K562 (cell line): ENCODE results near the gene ARHGAP22. TPM values are rescaled to one million over a fixed set of nuclear protein-coding genes. Genes with fewer than 3 reads are reported as not detected.
A peak's percentile ranks its signal among the peaks of the same experiment; 100 is the strongest.

Experiments used
- COPS2 ChIP-seq: fragments of 450-650 bp; conservative IDR thresholded peaks from 2 replicates; pipeline ENCODE4 v1.6.1; 2016; ENCODE audit warnings: mild to moderate bottlenecking, moderate library complexity
- DDX20 ChIP-seq: fragments of 450-650 bp; IDR thresholded peaks from 2 replicates; pipeline ENCODE4 v1.6.1; 2016; ENCODE audit warnings: missing genetic modification characterization, low read depth, mild to moderate bottlenecking, missing compliant biosample characterization, moderate library complexity
- DPF2 ChIP-seq: fragments of 450-650 bp; IDR thresholded peaks from 2 replicates; pipeline ENCODE4 v1.6.1; 2016
- JUNB ChIP-seq: fragments of 450-650 bp; formaldehyde crosslinking; conservative IDR thresholded peaks from 2 replicates; pipeline ENCODE4 v1.4.0; 2020; ENCODE audit warnings: mild to moderate bottlenecking
- KDM5B ChIP-seq: fragments of 200-600 bp; sonication (generic); IDR thresholded peaks from 2 replicates; pipeline ENCODE4 v1.6.1; 2012; ENCODE audit warnings: low read depth, mild to moderate bottlenecking, moderate library complexity, low read length, control low read depth, inconsistent platforms; ENCODE audit not compliant: insufficient replicate concordance
- MAFF ChIP-seq: IDR thresholded peaks from 2 replicates; pipeline ENCODE4 v1.6.1; 2012; ENCODE audit warnings: low read length, improper control_type of control experiment
- NFE2 ChIP-seq: IDR thresholded peaks from 2 replicates; pipeline ENCODE4 v1.6.1; 2014; ENCODE audit warnings: antibody characterized with exemption, low read depth
- NFE2L1 ChIP-seq: fragments of 450-650 bp; IDR thresholded peaks from 2 replicates; pipeline ENCODE4 v1.6.1; 2016; ENCODE audit warnings: missing genetic modification characterization, low read depth, mild to moderate bottlenecking, missing compliant biosample characterization, moderate library complexity, borderline replicate concordance
- PHTF2 ChIP-seq: fragments of 250-450 bp; sonication (Bioruptor Pico); IDR thresholded peaks from 2 replicates; pipeline ENCODE4 v1.5.0; 2021; ENCODE audit warnings: mild to moderate bottlenecking
- TBP ChIP-seq: optimal IDR thresholded peaks from 2 replicates; pipeline ENCODE3; 2011; ENCODE audit warnings: low read depth, low read length, improper control_type of control experiment
- TRIM24 ChIP-seq, 2 experiments: fragments of 450-650 bp; IDR thresholded peaks; 2 replicates each; pipeline ENCODE4 v1.6.1; 2016
- ZNF124 ChIP-seq: sonication (generic); formaldehyde crosslinking; IDR thresholded peaks from 2 replicates; pipeline ENCODE4 v1.8.1; 2022; ENCODE audit warnings: missing genetic modification reagents
- ZNF212 ChIP-seq: fragments of 450-650 bp; formaldehyde crosslinking; IDR thresholded peaks from 2 replicates; pipeline ENCODE4 v1.4.0; 2020; ENCODE audit warnings: mild to moderate bottlenecking
- ZNF431 ChIP-seq: sonication (generic); formaldehyde crosslinking; IDR thresholded peaks from 2 replicates; pipeline ENCODE4 v1.8.0; 2022; ENCODE audit warnings: mild to moderate bottlenecking, missing genetic modification reagents
- ZNF445 ChIP-seq: fragments of 250-450 bp; sonication (Bioruptor Pico); IDR thresholded peaks from 2 replicates; pipeline ENCODE4 v1.4.0; 2020; ENCODE audit warnings: low read depth, mild to moderate bottlenecking, moderate library complexity
- polyA plus RNA-seq, 8 experiments: library from polyadenylated mRNA; depleted of rRNA in 4 of 8; stranded (reverse) in 5 of 8; unstranded in 3 of 8; fragments of >200 nt; fragmentation: Nextera tagmentation in 2 of 8; fragmentation: Illumina TruSeq in 1 of 8; extraction: Ambion mirVana in 2 of 8; extraction: Trizol in 1 of 8; gene quantifications; 2 replicates each; pipeline versions ENCODE4 v1.2.1 to v1.2.3, GENCODE V29; 2011 to 2014; ENCODE audit warnings: inconsistent platforms in 1 of 8, missing spikeins in 1 of 8
- total RNA-seq, 7 experiments: library from RNA; depleted of rRNA in 6 of 7; stranded (reverse); fragments of >200 nt in 6 of 7; fragmentation: Illumina TruSeq in 2 of 7; extraction: Trizol in 2 of 7; gene quantifications; 2 replicates each; pipeline versions ENCODE4 v1.2.1 to v1.2.3, GENCODE V29; 2011 to 2021; ENCODE audit warnings: low replicate concordance in 1 of 7
- TF ChIP-seq, protein P1 (sequence below): sonication (generic); formaldehyde crosslinking; IDR thresholded peaks from 2 replicates; pipeline ENCODE4 v1.5.0; 2020; ENCODE audit warnings: missing genetic modification reagents
- TF ChIP-seq, protein P2 (sequence below): fragments of 450-650 bp; formaldehyde crosslinking; IDR thresholded peaks from 2 replicates; pipeline ENCODE4 v1.4.0; 2020; ENCODE audit warnings: mild to moderate bottlenecking, moderate library complexity
- TF ChIP-seq, protein P3 (sequence below), 2 experiments: fragments of 450-650 bp; IDR thresholded peaks; 2 replicates each; pipeline ENCODE4 v1.6.1; 2016; ENCODE audit warnings: mild to moderate bottlenecking in 2 of 2, borderline replicate concordance in 1 of 2, low read depth in 1 of 2, moderate library complexity in 1 of 2

Gene ARHGAP22
- total and polyA plus RNA-seq, 9 of the 15 experiments (the other 6 are each of a cell fraction or from before 2014, with no cell fraction given), result 1.3 to 28.1 (median 12.7) TPM

DNA sequence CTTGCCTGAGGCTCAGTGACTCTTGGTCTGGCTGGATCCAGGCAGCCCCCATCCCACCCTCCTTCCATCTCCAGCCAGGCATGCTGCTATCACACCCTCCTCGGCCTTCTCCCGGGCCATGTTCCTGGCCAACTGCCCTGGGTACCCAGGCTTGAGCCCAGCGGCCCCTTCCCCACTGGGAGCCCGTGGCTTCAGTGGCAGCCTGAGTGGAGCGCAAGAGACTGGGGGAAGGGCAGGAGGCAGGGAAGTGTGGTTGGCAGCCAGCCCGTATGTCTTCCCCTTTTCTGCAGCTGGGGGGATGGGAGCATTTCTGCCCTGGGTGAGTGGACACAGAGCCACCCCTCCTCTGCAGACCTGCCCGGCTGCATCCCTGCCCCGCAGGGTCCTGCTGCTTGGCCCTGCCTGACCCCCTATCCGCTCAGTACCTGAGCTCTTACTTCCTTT lies 148.5 kb downstream of the ARHGAP22 start (continued):
- TF ChIP-seq KDM5B (no peak), ZNF445 (no peak), MAFF (no peak), TRIM24 (IDR thresholded peaks at IDR 0.05) (peak; percentile 24 to 66; a peak in 2 of 4 replicates), PHTF2 (CRISPR knock-in tag) (no peak), DPF2 (peak; percentile 55), ZNF124 (CRISPR knock-in tag) (no peak), ZNF212 (CRISPR knock-in tag) (no peak), COPS2 (no peak), NFE2L1 (no peak), JUNB (CRISPR knock-in tag) (no peak), ZNF431 (CRISPR knock-in tag) (peak; percentile 58; the same call in 1 of the 2 replicates), DDX20 (tag) (no peak), TBP (peak; percentile 12), NFE2 (no peak)
- TF ChIP-seq, protein P1, sequence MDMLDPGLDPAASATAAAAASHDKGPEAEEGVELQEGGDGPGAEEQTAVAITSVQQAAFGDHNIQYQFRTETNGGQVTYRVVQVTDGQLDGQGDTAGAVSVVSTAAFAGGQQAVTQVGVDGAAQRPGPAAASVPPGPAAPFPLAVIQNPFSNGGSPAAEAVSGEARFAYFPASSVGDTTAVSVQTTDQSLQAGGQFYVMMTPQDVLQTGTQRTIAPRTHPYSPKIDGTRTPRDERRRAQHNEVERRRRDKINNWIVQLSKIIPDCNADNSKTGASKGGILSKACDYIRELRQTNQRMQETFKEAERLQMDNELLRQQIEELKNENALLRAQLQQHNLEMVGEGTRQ, result no peak
- TF ChIP-seq, protein P2, sequence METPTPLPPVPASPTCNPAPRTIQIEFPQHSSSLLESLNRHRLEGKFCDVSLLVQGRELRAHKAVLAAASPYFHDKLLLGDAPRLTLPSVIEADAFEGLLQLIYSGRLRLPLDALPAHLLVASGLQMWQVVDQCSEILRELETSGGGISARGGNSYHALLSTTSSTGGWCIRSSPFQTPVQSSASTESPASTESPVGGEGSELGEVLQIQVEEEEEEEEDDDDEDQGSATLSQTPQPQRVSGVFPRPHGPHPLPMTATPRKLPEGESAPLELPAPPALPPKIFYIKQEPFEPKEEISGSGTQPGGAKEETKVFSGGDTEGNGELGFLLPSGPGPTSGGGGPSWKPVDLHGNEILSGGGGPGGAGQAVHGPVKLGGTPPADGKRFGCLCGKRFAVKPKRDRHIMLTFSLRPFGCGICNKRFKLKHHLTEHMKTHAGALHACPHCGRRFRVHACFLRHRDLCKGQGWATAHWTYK (CRISPR knock-in tag), result peak; percentile 97
- TF ChIP-seq, protein P3, sequence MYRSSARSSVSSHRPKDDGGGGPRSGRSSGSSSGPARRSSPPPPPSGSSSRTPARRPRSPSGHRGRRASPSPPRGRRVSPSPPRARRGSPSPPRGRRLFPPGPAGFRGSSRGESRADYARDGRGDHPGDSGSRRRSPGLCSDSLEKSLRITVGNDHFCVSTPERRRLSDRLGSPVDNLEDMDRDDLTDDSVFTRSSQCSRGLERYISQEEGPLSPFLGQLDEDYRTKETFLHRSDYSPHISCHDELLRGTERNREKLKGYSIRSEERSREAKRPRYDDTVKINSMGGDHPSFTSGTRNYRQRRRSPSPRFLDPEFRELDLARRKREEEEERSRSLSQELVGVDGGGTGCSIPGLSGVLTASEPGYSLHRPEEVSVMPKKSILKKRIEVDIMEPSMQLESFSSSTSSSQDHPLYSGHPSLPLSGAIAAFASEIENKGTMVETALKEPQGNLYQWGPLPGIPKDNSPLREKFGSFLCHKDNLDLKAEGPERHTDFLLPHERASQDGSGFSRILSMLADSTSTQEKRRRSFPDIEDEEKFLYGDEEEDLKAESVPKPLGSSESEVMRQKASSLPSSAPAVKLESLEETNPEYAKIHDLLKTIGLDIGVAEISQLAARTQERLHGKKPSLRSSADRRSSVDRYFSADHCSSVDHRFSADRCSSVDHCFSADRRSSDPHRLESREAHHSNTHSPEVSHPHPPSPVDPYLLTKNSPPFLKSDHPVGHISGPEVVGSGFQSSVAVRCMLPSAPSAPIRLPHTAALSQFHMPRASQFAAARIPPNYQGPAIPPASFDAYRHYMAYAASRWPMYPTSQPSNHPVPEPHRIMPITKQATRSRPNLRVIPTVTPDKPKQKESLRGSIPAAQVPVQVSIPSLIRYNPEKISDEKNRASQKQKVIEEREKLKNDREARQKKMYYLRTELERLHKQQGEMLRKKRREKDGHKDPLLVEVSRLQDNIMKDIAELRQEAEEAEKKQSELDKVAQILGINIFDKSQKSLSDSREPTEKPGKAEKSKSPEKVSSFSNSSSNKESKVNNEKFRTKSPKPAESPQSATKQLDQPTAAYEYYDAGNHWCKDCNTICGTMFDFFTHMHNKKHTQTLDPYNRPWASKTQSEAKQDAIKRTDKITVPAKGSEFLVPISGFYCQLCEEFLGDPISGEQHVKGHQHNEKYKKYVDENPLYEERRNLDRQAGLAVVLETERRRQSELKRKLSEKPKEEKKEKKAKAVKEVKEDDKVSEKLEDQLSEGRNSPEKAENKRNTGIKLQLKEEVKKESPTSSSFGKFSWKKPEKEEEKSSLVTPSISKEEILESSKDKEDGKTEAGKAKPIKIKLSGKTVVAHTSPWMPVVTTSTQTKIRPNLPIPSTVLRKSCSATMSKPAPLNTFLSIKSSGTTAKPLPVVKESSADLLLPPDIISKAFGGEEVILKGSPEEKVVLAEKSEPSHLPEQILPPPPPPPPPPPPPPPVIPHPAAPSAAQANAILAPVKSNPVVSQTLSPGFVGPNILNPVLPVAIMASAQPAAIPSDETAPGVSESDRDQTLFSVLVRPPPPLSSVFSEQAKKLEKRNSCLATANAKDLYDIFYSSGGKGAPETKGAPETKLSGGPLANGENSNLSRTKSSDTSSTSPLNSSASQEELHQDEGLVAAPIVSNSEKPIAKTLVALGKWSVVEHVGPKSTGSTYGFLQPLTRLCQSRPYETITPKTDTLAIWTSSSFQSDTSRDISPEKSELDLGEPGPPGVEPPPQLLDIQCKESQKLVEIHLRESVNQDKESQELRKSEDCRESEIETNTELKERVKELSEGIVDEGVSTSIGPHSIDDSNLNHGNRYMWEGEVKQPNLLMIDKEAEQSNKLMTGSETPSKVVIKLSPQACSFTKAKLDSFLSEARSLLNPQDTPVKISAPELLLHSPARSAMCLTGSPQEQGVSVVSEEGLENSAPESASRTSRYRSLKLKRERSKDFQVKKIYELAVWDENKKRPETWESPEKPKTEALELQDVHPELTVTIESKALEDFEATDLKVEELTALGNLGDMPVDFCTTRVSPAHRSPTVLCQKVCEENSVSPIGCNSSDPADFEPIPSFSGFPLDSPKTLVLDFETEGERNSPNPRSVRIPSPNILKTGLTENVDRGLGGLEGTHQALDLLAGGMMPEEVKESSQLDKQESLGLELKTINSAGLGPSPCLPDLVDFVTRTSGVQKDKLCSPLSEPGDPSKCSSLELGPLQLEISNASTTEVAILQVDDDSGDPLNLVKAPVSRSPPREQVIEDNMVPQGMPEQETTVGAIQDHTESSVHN (IDR thresholded peaks at IDR 0.05; ENCODE audit: borderline replicate concordance in 1 of 2, low read depth in 1 of 2), result no peak
